HG03196 (cell line): ENCODE results near the gene TMEM98.
"Not testable (repeated sequence)": the region's sequence is repeated elsewhere in the genome, so short reads cannot be mapped to it uniquely, and the experiment has no call there.

Experiments used
- ATAC-seq: cut with Tn5 transposase; IDR thresholded peaks from one replicate; pipeline ENCODE4 v1.9.1; 2021; ENCODE audit not compliant: unreplicated experiment

TMEM98 gene, protein sequence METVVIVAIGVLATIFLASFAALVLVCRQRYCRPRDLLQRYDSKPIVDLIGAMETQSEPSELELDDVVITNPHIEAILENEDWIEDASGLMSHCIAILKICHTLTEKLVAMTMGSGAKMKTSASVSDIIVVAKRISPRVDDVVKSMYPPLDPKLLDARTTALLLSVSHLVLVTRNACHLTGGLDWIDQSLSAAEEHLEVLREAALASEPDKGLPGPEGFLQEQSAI

GRCh38 chr17:32927724-32928585, at the start of gene TMEM98:
Gene TMEM98 (plus strand): TSS chr17:32928153. CDS start chr17:32931529, 3,376 bp downstream.
- no peak for ATAC-seq

GRCh38 chr17:32878211-32878610, 49.7 kb upstream of the TMEM98 start:
- ATAC-seq: no peak

DNA sequence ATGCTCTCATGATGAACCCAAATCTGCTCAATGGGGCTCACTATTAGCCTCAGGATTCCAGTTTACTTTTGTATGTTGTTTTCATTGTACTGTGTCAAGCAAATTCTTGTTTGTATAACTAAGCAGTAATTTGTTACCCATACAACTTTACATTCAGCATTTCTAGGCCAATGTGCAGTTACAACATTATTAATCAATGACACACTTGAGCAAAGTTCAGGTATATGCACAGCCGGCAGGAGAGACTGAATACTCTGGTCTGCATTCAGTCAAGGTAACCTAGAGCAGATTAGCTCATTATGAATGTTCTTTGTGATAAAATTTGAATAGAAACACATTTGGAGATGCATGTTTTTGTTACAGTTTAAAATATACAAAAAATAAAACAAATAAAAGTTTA, 48.8 kb upstream of the TMEM98 start:
- ATAC-seq: no peak

DNA sequence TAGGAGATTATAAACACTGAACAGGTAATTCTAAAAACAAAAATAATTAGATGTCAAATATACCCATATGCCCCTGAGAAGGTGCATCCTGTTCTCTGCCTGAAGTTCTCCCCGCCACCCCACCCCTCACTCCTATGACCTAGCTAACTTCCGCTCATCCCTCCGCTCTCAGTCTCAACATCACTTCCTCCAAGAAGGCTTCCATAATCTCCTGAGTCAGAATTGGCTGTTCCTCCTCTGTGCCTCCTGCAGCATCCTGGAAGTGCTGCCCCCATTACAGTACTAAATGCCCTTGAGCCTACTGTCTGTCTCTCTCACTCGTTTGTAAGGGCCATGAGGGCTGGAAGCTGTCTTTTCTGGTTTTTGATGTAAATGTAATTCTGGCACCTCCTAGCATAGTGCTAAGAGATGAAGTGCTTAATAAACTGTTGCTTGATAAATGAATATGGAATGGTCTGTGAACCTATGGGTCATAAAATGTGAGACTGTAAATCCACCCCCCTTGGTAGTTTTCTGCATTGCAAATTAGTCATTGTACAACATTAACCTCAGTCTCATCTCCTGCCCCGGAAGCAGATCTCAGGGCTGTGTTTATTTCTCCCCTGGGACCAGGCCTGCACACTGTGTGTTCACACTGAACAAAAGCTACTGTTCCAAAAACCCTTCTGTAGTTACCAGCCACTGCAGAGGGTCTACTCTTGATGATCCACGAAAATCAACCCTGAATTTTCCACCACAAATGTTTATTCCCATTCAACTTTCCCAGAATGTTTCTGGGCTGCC, 47.1 kb upstream of the TMEM98 start:
- no peak for ATAC-seq

DNA sequence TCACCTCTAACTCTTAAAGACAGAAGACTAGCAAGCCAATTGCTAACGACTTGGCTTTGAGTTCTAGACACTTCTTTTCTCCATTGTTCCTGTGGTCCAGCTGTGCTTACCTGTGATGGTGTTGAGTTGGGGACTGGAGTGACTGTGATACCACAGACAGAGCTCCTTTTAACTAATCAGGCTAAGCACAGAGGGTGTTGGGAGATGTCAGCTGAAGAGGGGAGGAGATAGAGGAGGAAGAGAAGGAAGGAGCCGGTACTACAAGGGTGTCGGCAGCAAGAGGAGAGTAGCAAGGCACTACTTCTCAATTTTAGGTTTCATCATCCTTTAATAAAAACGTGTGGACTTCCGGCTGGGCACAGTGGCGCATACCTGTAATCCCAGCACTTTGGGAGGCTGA, 45.9 kb upstream of the TMEM98 start:
- no peak for ATAC-seq

- no peak for ATAC-seq
Measured at GRCh38 chr17:32882734-32883133, 45.2 kb upstream of the TMEM98 start.

DNA sequence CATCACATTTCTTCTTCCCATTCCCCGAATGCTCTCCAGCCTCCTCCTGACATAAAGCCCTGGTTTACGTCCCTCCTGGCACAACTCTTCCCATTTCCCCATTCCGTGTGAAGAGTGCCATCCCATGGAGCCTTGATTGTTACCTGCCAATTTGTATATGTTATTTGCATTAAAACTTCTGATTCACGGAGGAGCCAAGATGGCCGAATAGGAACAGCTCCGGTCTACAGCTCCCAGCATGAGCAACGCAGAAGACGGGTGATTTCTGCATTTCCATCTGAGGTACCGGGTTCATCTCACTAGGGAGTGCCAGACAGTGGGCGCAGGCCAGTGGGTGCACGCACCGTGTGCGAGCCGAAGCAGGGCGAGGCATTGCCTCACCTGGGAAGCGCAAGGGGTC, 41.0 kb upstream of the TMEM98 start:
- not testable (repeated sequence) for ATAC-seq

GRCh38 chr17:32887410-32887809, 40.5 kb upstream of the TMEM98 start:
- ATAC-seq: not testable (repeated sequence)

GRCh38 chr17:32894245-32894644, 33.7 kb upstream of the TMEM98 start:
- no peak for ATAC-seq

DNA sequence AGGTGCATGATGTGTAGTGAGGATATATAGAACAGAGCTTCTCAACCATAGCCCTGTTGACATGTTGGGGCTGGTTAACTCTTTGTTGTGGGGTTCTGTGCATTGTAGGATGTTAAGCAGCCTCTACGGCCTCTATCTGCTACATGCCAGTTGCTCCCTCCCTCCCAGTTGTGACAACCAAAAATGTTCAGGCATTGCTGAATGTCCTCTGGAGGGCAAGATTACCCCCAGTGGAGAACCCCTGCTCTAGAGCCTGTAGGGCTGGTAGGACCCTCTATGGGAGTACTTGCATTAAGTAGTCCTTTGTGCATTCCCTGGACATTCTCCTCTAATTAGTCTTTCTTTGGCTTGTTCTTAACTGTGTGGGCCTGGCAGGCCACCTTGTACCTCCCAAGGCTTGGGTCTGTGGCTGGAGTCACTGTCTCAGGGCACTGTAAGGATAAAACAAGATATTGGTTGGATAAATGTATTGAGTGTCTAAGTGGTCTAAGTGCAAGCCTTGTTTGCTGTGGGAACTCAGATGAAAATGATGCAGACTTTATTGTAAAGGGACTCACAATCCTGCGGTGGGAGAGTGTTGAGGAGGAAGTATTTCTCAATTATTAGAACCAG, 31.2 kb upstream of the TMEM98 start:
- ATAC-seq: no peak

- ATAC-seq: no peak
Measured at GRCh38 chr17:32899236-32900013, 28.5 kb upstream of the TMEM98 start.

- no peak for ATAC-seq
Measured at GRCh38 chr17:32901743-32902142, 26.2 kb upstream of the TMEM98 start.

- no peak for ATAC-seq
Measured at GRCh38 chr17:32903774-32904673, 23.9 kb upstream of the TMEM98 start.

DNA sequence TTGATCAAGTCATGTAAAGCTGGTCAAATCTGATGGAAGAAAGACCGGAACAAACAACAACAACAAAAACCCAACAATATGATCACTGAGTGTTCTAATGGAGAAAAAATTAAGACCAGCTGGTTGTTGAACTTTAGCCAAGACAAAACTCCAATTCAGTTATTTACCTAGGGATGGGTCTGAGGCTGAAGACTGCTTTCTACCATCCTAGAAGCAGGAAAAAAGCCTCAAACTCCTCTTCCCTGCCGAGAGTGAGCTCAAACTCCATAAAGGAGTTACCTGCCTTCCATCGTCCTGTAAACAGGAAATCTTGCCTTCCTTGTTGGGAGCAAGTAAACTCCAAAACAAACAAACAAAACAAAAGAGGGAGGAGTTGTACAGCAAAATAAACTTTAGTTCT, 23.1 kb upstream of the TMEM98 start:
- no peak for ATAC-seq

DNA sequence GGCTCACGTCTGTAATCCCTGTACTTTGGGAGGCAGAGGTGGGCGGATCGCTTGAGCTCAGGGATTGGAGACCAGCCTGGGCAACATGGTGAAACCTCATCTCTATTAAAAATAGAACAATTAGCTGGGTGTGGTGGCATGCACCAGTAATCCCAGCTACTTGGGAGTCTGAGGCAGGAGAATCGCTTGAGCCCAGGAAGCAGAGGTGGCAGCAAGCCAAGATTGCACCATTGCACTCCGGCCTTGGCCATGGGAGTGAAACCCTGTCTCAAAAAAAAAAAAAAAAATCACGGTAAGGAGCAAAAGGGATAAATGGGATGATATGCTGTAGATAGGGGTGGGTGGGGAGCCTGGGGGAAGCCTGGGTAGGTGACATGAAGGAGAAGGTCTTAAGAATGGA, 20.4 kb upstream of the TMEM98 start:
- no peak for ATAC-seq

GRCh38 chr17:32909787-32910369, 18.1 kb upstream of the TMEM98 start:
- no peak for ATAC-seq

GRCh38 chr17:32910769-32911168, 17.2 kb upstream of the TMEM98 start:
- no peak for ATAC-seq

- ATAC-seq: no peak
Measured at GRCh38 chr17:32912218-32912897, 15.6 kb upstream of the TMEM98 start.

GRCh38 chr17:32913593-32913992, 14.4 kb upstream of the TMEM98 start:
- ATAC-seq: no peak
